Mucosa of descending colon (tissue), 3 donors: ENCODE measurements around the gene PSMB2. TPM values are rescaled to one million over a fixed set of nuclear protein-coding genes. Genes with fewer than 3 reads are reported as not detected.

Experiments
- ATAC-seq: fragments of 200-7000 bp; cut with Tn5 transposase; one replicate; pipeline ENCODE4 v1.9.1; 2020; ENCODE audit warnings: mild to moderate bottlenecking, moderate library complexity
- DNase-seq, 3 donors: peaks; one replicate each; pipeline ENCODE4 v3.0.0-alpha.2; 2020
- H3K36me3 ChIP-seq: fragments of 200-600 bp; one replicate; pipeline ENCODE4 v1.8.0; 2021; ENCODE audit warnings: low read depth, mild to moderate bottlenecking
- H3K4me1 ChIP-seq: fragments of 200-600 bp; one replicate; pipeline ENCODE4 v1.8.0; 2021; ENCODE audit warnings: low read depth, mild to moderate bottlenecking
- H3K4me3 ChIP-seq: fragments of 200-600 bp; one replicate; pipeline ENCODE4 v1.8.0; 2021; ENCODE audit warnings: mild to moderate bottlenecking
- H3K9me3 ChIP-seq: fragments of 200-600 bp; one replicate; pipeline ENCODE4 v1.8.0; 2021; ENCODE audit warnings: mild to moderate bottlenecking
- CTCF ChIP-seq: fragments of 200-600 bp; IDR thresholded peaks from one replicate; pipeline ENCODE4 v1.8.0; 2022; ENCODE audit warnings: antibody characterized with exemption, mild to moderate bottlenecking
- intact Hi-C, 2 donors: fragments of 100-400 bp; cut with DNase I in 1 of 2; cut with micrococcal nuclease in 1 of 2; formaldehyde crosslinking; loops; one replicate each; pipeline versions ENCODE4 v1.11.0 to v1.11.1; 2022; cut with DNase I, micrococcal nuclease
- total RNA-seq, 3 donors: library from RNA; stranded (reverse); fragmentation: NEBNext Ultra II Directional in 2 of 3; extraction: Animal tissue kit (Norgen Biotek cat#: 25700) in 2 of 3; gene quantifications; one replicate each; pipeline versions ENCODE4 v1.2.1 to v1.2.4, GENCODE V29; 2021 to 2023
- donor health status: DM: no; HTN: no; CAD: no; lungs with moderate emphysema.
- donor health status: DM: no; HTN: no; CAD: no.
- donor health status: DM: no; HTN: yes; CAD: no.

The PSMB2 gene
- total RNA-seq, 3 donors from 2014 or later: 34.8 to 62.9 (median 39.7) TPM

GRCh38 chr1:35574125-35574654 lies 67.1 kb downstream of the PSMB2 start:
- Histone ChIP-seq H3K36me3 (no peaks in the 10 kb centered on the region), H3K4me1 (peaks cover 19% of the 10 kb centered on the region), H3K4me3 (no peak overlapping the region), H3K9me3 (no peaks in the 10 kb centered on the region)
- ATAC-seq (peak; percentile 4), DNase-seq (no peak)
- intact Hi-C loops: no loop called here
- TF ChIP-seq CTCF: no peak

GRCh38 chr1:35573198-35574124 lies 67.9 kb downstream of the PSMB2 start, which contains the start of gene TFAP2E:
TSS of gene TFAP2E (plus strand) at chr1:35573314. CDS start at chr1:35573578, 264 bp downstream.
- TF ChIP-seq CTCF: no peak
- ATAC-seq (peak; percentile 64), DNase-seq (peak in 2 of 3 donors; percentile 74 to 79)
- Histone ChIP-seq H3K4me3 (no peak within 1 kb of the TSS), H3K9me3 (no peaks in the 10 kb centered on the region), H3K4me1 (peaks cover 17% of the 10 kb centered on the region), H3K36me3 (no peaks in the 10 kb centered on the region)
- intact Hi-C loops: no loop called here

DNA sequence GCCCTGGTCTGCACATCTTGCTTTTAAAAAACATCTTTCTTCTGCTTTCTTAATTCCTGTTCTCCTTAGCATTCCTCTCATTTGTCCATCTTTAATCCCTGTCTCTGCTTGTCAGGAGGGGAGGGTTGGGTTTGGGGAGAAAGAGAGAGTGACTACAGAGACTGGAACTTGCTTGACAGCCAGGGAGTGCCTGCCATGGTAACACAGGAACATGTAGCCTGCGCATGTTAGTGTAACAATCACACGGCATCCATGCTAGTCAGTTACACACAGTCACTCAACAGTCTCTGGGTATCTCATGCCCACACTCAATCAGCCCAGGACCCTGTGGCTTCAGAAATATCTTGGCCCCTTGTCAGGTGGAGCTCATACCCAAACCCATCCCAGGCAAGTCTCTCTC lies 69.0 kb downstream of the PSMB2 start:
- intact Hi-C loops: no loop called here
- H3K4me1 ChIP-seq: peaks cover 10% of the 10 kb centered on the region
- H3K36me3 ChIP-seq: no peaks in the 10 kb centered on the region
- ATAC-seq (no peak), DNase-seq (no peak)
- no peak overlapping the region for H3K4me3 ChIP-seq
- no peaks in the 10 kb centered on the region for H3K9me3 ChIP-seq
- no peak for TF ChIP-seq CTCF

GRCh38 chr1:35571263-35571662 lies 70.1 kb downstream of the PSMB2 start:
- H3K4me1 ChIP-seq: peaks cover 8% of the 10 kb centered on the region
- intact Hi-C loops: no loop called here
- no peak overlapping the region for H3K4me3 ChIP-seq
- no peaks in the 10 kb centered on the region for H3K9me3 ChIP-seq
- TF ChIP-seq CTCF: no peak
- H3K36me3 ChIP-seq: no peaks in the 10 kb centered on the region
- DNase-seq (no peak), ATAC-seq (no peak)

- Histone ChIP-seq H3K4me3 (no peak overlapping the region), H3K9me3 (no peaks in the 10 kb centered on the region), H3K36me3 (no peaks in the 10 kb centered on the region), H3K4me1 (peaks cover 8% of the 10 kb centered on the region)
- no peak for ATAC-seq
- TF ChIP-seq CTCF: no peak
- intact Hi-C loops: no loop called here
- no peak for DNase-seq
These were observed 70.7 kb downstream of the PSMB2 start for GRCh38 chr1:35570589-35571137.
